ENCODE results near the gene TSEN15. TPM values are rescaled to one million over a fixed set of nuclear protein-coding genes. Genes with fewer than 3 reads are reported as not detected.
A peak's percentile ranks its signal among the peaks of the same experiment; 100 is the strongest.

The TSEN15 gene
- total RNA-seq, 1 donor from 2014 or later = 14.3 TPM

DNA sequence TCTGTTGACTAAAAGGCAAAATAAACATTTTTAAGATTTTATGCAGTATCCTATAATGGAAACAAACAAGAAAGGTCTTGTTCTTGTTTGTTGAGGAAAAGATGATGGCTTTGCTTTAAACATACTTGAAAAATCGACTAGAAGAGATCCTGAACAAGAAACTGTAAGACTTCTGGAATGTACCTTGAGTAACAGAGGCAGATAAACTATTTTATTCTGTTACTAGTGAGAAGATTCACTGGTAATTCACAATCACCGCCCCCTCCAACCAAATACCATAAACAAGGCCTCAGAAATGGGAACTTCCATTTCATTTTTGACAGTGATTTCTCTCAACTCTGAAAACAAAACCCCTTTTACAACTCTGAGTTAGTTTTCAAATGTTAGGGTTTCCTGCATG, 18.1 kb downstream of the TSEN15 start:
- intact Hi-C loops (cut with DNase I) = loop anchor here (10.0 kb wide), 1 partner anchor 155 kb away; no protein-coding TSS in a partner anchor
- Histone ChIP-seq H3K4me3 (no peak overlapping the region), H3K36me3 (peaks cover 0 to 11% of the 10 kb centered on the region in 2 donors), H3K9me3 (no peaks in the 10 kb centered on the region), H3K27ac (no peak overlapping the region), H3K27me3 (no peaks in the 10 kb centered on the region), H3K4me1 (no peaks in the 10 kb centered on the region)
- TF ChIP-seq, protein P1, sequence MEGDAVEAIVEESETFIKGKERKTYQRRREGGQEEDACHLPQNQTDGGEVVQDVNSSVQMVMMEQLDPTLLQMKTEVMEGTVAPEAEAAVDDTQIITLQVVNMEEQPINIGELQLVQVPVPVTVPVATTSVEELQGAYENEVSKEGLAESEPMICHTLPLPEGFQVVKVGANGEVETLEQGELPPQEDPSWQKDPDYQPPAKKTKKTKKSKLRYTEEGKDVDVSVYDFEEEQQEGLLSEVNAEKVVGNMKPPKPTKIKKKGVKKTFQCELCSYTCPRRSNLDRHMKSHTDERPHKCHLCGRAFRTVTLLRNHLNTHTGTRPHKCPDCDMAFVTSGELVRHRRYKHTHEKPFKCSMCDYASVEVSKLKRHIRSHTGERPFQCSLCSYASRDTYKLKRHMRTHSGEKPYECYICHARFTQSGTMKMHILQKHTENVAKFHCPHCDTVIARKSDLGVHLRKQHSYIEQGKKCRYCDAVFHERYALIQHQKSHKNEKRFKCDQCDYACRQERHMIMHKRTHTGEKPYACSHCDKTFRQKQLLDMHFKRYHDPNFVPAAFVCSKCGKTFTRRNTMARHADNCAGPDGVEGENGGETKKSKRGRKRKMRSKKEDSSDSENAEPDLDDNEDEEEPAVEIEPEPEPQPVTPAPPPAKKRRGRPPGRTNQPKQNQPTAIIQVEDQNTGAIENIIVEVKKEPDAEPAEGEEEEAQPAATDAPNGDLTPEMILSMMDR (IDR thresholded peaks at IDR 0.05) = no peak
- DNase-seq (ENCODE audit: low spot score in 2 of 2) = no peak

DNA sequence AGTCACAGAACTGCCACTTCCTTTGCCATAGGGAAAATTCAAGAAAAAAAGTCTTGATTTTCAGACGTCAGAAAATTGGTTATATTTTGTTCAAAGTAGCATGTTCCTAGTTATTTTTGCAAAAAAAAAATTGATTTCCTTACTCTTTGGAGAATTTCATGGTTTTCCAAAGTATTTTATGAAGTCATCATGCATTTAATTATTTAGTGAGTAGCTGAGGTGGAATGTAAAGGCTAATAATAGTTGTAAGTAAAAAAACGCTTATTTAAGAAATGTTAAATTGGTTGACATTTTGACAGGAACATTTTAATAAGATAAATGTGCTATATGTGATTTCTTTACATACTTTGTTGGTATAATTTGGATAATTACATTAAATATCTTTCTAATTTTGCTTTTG, 20.8 kb downstream of the TSEN15 start:
- Histone ChIP-seq H3K27me3 (no peaks in the 10 kb centered on the region), H3K27ac (no peak overlapping the region), H3K4me3 (no peak overlapping the region), H3K36me3 (no peaks in the 10 kb centered on the region), H3K9me3 (no peaks in the 10 kb centered on the region), H3K4me1 (peaks cover 0 to 3% of the 10 kb centered on the region in 2 donors)
- DNase-seq (ENCODE audit: low spot score in 2 of 2) = no peak
- intact Hi-C loops (cut with DNase I) = loop anchor here (10.0 kb wide), 1 partner anchor 152 kb away; no protein-coding TSS in a partner anchor
- TF ChIP-seq, protein P1 (IDR thresholded peaks at IDR 0.05) = no peak

DNA sequence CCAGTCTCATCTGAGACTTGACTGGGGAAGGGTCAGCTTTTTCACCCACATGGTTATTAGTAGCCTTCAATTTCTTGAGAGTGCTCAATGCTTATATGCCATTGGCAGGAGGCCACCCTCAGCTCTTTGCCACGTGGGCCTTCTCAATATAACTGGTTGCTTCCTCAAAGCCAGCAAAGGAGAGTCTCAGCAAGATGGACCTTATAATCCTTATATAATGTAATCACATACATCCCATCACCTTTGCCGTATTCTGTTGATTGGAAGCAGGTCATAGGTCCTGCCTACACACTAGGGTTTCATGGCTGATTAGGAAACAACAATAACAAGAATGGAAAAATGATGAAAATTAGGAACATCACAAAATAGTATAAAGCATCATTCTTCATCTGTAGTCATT, 22.9 kb downstream of the TSEN15 start:
- no peaks in the 10 kb centered on the region for H3K9me3 ChIP-seq
- TF ChIP-seq, protein P1 (IDR thresholded peaks at IDR 0.05) = no peak
- DNase-seq (ENCODE audit: low spot score in 2 of 2) = no peak
- no peak overlapping the region for H3K27ac ChIP-seq
- no peaks in the 10 kb centered on the region for H3K27me3 ChIP-seq
- no peak overlapping the region for H3K4me3 ChIP-seq
- H3K36me3 ChIP-seq = no peaks in the 10 kb centered on the region
- intact Hi-C loops (cut with DNase I) = loop anchor here (10.0 kb wide), 1 partner anchor 150 kb away; no protein-coding TSS in a partner anchor
- H3K4me1 ChIP-seq = peaks cover 0 to 3% of the 10 kb centered on the region in 2 donors

DNA sequence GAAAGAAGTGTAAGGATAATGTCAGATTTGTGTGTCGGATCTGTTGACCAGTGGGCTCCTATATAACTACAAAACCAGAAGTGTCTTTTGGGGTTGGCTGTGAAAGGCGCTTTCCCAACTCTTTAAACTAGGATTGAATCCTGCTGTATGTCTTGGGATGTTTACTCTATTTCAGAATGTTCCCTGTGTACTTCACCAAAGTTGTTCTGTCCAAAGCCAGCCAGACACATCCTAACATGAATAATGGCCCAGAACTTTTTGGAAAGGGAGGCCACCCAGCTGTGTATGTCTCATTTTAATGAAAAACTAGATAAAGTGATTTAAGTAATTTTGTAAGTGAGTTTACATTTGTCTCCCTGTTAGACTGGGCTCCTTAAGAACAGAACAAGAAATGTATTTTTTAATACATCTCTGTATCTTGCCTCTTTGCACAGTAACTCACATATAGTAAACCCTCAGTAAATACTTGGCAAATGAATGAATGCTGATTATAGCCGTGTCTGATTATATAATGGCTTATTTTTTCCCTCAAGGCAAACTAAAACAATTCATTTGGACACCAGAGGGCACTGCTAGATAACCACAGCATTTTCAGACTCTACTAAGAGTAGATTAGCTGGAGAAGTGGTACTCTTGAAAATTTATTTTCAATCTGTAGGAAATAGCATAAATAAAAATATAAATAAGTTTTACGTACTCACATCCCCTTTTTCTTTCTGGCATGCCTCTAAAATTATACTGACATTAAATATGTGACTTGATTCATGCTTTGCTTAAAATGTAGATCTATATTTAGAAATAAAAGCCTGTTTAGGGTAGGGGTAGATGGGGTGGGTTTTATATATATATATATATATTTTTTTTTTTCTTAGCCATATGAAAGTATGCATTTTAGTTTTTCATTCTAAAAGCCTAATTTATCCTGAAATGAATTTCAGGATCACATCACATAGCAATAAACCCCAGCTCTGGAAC, 23.8 kb downstream of the TSEN15 start:
- peaks cover 0 to 3% of the 10 kb centered on the region in 2 donors for H3K4me1 ChIP-seq
- no peaks in the 10 kb centered on the region for H3K9me3 ChIP-seq
- TF ChIP-seq, protein P1 (IDR thresholded peaks at IDR 0.05) = peak; percentile 47 to 72 (median 56)
- H3K27ac ChIP-seq = no peak overlapping the region
- no peaks in the 10 kb centered on the region for H3K36me3 ChIP-seq
- no peak for DNase-seq (ENCODE audit: low spot score in 2 of 2)
- no peaks in the 10 kb centered on the region for H3K27me3 ChIP-seq
- intact Hi-C loops (cut with DNase I) = loop anchor here (1.0 to 10.0 kb wide), 4 partner anchors 149 to 616 kb away; no protein-coding TSS in a partner anchor
- H3K4me3 ChIP-seq = no peak overlapping the region

DNA sequence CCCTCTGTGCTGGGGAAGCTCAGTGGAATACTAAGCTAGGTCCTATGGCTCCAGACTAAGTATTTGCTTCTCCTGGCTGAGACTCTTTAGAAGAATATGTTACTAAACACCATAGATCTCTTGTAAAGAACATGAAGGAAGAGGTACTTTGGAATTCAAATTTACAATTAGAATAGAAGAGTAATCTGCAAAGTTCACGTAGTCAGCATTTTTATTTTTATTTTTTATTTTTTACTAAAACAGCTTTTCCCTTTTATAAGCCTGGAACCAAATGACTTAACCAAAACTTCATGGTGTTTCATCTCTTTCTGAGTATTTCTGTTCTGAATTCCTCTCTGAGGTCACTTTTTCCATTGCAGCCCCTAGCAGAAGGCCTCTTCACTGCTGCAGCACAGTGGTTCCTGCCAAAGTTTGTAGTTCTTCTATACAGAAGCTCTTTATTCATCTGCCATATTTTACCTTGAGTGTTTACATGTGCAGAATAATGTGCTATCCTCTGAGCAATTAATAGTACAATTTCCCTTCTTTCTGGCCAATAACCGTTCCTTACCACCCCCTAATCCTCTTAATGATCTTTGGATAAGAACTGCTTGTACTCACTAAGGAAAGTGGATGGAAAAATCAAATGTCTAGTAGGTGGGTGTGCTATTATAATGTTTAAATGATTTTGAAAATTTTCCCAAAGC, 27.2 kb downstream of the TSEN15 start:
- no peak overlapping the region for H3K4me3 ChIP-seq
- H3K9me3 ChIP-seq = no peaks in the 10 kb centered on the region
- peaks cover 0 to 3% of the 10 kb centered on the region in 2 donors for H3K4me1 ChIP-seq
- intact Hi-C loops (cut with DNase I) = loop anchor here (10.0 kb wide), 1 partner anchor 146 kb away; no protein-coding TSS in a partner anchor
- H3K27ac ChIP-seq = no peak overlapping the region
- no peak for DNase-seq (ENCODE audit: low spot score in 2 of 2)
- TF ChIP-seq, protein P1 (IDR thresholded peaks at IDR 0.05) = no peak
- no peaks in the 10 kb centered on the region for H3K27me3 ChIP-seq
- no peaks in the 10 kb centered on the region for H3K36me3 ChIP-seq
